ENCODE measurements around the gene NAMPT. TPM values are rescaled to one million over a fixed set of nuclear protein-coding genes. Genes with fewer than 3 reads are reported as not detected.
A peak's percentile ranks its signal among the peaks of the same experiment; 100 is the strongest.

Gene NAMPT
- total and polyA plus RNA-seq, 4 experiments from 2014 or later = 13.3 to 24.9 (median 17.7) TPM

DNA sequence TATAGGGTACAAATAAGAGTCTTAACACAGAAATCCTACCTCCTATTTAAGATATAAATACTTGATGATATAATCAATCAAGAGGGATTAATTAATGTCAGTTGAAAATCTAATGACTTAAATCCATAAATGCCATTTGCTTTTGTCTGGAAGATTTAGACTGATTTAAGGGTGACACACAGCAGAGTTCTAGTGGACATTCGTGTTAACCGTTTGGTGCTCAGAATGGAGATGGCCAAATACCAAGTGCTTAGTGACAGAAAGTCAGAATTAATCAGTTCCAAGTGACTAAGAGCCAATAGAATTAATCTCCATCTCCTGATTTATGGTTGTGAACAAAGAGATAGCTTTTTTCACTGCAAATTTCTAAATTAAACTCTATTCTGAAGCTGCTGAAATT is 36.2 kb downstream of the NAMPT start:
- H3K9me3 Mint-ChIP-seq = peaks cover 5 to 23% (median 15%) of the 10 kb centered on the region in 8 donors
- peaks cover 45 to 47% of the 10 kb centered on the region in 2 donors for H3K36me3 Mint-ChIP-seq
- Histone ChIP-seq H3K27me3 (ENCODE audit: insufficient read depth, low read length) (no peaks in the 10 kb centered on the region), H3K27ac (ENCODE audit: low read depth, low read length) (no peak overlapping the region), H3K4me1 (ENCODE audit: insufficient read depth, low read length) (no peaks in the 10 kb centered on the region), H3K4me3 (ENCODE audit: low read length in 2 of 2) (no peak overlapping the region), H3K9me3 (ENCODE audit: control insufficient read depth in 1 of 2, low read length in 2 of 2) (no peaks in the 10 kb centered on the region), H3K36me3 (ENCODE audit: insufficient read depth, low read length) (peaks cover 13% of the 10 kb centered on the region)
- no peak overlapping the region for H3K27ac Mint-ChIP-seq
- no peak overlapping the region for H3K4me3 Mint-ChIP-seq
- no peaks in the 10 kb centered on the region for H3K4me1 Mint-ChIP-seq
- no peaks in the 10 kb centered on the region for H3K27me3 Mint-ChIP-seq
- intact Hi-C loops (cut with micrococcal nuclease) = no loop called here
- DNase-seq = no peak
- POLR2A ChIA-PET (ENCODE audit: partially characterized antibody) = no interaction called here
- CTCF ChIA-PET (ENCODE audit: partially characterized antibody) = no interaction called here

DNA sequence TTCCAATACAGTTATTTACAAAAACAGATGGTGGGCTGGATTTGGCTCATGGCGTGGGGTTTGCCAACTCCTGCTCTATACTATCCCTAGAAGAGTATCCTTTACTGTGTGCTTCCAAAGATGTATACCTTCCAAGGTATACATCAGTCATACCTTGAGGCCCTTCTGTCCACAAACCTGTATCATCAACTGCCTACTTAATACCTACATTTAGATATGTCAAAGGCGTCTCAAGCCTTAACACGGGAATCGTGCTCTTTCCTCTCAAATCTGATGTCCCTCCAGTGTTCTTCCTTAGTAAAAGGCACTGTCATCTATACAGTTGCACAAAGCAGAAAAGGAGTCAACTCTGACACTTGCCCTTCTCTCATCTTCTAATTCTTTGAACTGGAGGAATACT is 36.9 kb downstream of the NAMPT start:
- no peak overlapping the region for H3K4me3 Mint-ChIP-seq
- peak overlapping the region in 1 of 7 donors; percentile 56 for H3K27ac Mint-ChIP-seq
- no peaks in the 10 kb centered on the region for H3K27me3 Mint-ChIP-seq
- Histone ChIP-seq H3K27ac (ENCODE audit: low read depth, low read length) (no peak overlapping the region), H3K4me3 (ENCODE audit: low read length in 2 of 2) (no peak overlapping the region), H3K4me1 (ENCODE audit: insufficient read depth, low read length) (no peaks in the 10 kb centered on the region), H3K27me3 (ENCODE audit: insufficient read depth, low read length) (no peaks in the 10 kb centered on the region), H3K36me3 (ENCODE audit: insufficient read depth, low read length) (peaks cover 9% of the 10 kb centered on the region), H3K9me3 (ENCODE audit: control insufficient read depth in 1 of 2, low read length in 2 of 2) (no peaks in the 10 kb centered on the region)
- CTCF ChIA-PET (ENCODE audit: partially characterized antibody) = interaction anchor here (1.2 kb wide), 1 partner anchor 12 kb away, joined by 3 read pairs; no protein-coding TSS in a partner anchor
- no peak for DNase-seq
- POLR2A ChIA-PET (ENCODE audit: partially characterized antibody) = no interaction called here
- peaks cover 39 to 41% of the 10 kb centered on the region in 2 donors for H3K36me3 Mint-ChIP-seq
- peaks cover 5 to 31% (median 16%) of the 10 kb centered on the region in 8 donors for H3K9me3 Mint-ChIP-seq
- intact Hi-C loops (cut with micrococcal nuclease) = no loop called here
- no peaks in the 10 kb centered on the region for H3K4me1 Mint-ChIP-seq

DNA sequence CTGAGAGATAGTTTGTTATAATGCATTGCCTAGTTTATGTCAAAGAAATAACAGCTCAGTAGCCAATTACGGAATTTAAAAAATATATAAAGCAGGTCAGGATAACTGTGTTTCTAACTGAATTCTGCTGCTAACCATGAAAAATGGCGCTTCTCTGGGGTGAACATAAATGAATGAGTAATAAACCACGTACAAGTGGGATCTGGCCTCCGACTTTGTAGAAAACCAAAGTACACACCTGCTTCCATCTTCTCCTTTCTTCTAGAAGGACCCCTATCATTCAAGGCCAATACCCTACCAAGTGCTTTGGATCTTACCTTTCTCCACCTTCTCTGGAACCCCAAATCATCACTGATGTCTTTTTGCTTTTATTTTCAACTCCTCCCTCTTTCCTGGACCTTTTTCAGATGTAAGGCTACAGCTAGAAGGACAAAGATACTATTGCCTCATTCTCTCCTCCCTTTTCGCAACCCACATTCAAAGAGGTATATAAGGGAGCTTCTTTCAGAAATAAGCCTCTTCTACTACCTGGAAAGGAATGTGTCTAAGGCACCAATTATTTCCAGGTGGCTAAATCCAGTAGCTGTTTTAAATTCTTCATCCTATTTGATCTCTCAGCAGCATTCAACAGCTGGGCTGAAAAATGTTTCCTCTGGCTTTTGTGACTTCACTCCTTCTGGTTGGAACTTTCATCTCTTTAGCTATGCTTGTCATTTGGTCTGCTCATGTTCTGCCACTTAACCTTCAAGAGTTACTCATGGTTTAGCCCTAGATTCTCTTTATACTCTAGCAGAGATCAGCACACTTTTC is 37.7 kb downstream of the NAMPT start:
- no peaks in the 10 kb centered on the region for H3K4me1 ChIP-seq (ENCODE audit: insufficient read depth, low read length)
- ChIA-PET CTCF (ENCODE audit: partially characterized antibody) (interaction anchor here (1.2 kb wide), 1 partner anchor 13 kb away, joined by 3 read pairs; no protein-coding TSS in a partner anchor), POLR2A (ENCODE audit: partially characterized antibody) (no interaction called here)
- no peak for DNase-seq
- H3K27ac ChIP-seq (ENCODE audit: low read depth, low read length) = no peak overlapping the region
- H3K9me3 Mint-ChIP-seq = peaks cover 5 to 32% (median 16%) of the 10 kb centered on the region in 8 donors
- peak overlapping the region in 1 of 8 donors; percentile 15 for H3K4me3 Mint-ChIP-seq
- H3K36me3 Mint-ChIP-seq = peaks cover 34 to 36% of the 10 kb centered on the region in 2 donors
- H3K27ac Mint-ChIP-seq = peak overlapping the region in 1 of 7 donors; percentile 56
- H3K27me3 ChIP-seq (ENCODE audit: insufficient read depth, low read length) = no peaks in the 10 kb centered on the region
- intact Hi-C loops (cut with micrococcal nuclease) = no loop called here
- no peaks in the 10 kb centered on the region for H3K9me3 ChIP-seq (ENCODE audit: control insufficient read depth in 1 of 2, low read length in 2 of 2)
- H3K27me3 Mint-ChIP-seq = no peaks in the 10 kb centered on the region
- H3K4me1 Mint-ChIP-seq = no peaks in the 10 kb centered on the region
- H3K36me3 ChIP-seq (ENCODE audit: insufficient read depth, low read length) = peaks cover 4% of the 10 kb centered on the region
- no peak overlapping the region for H3K4me3 ChIP-seq (ENCODE audit: low read length in 2 of 2)

DNA sequence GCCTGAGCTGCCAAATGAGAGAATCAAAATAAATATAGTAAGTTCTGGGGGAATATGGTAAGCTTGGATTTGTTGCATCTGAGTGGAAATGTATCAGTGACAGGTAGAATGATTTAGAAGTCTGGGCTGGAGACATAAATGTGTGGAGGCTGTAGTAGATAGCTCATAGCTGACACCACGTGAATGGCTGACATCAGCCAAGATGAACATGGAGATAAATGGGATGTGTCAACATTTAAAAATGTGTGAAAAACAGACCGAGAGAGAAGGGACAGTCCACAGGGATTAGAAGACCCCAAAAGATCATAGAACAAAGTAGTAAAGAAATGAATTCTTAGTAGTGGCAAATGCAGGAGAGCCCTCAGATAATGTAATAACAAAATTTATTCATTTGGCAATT is 40.9 kb downstream of the NAMPT start:
- Mint-ChIP-seq H3K27ac (no peak overlapping the region), H3K4me3 (no peak overlapping the region), H3K9me3 (peaks cover 3 to 32% (median 16%) of the 10 kb centered on the region in 8 donors), H3K27me3 (no peaks in the 10 kb centered on the region), H3K36me3 (peaks cover 16 to 18% of the 10 kb centered on the region in 2 donors), H3K4me1 (no peaks in the 10 kb centered on the region)
- intact Hi-C loops (cut with micrococcal nuclease) = no loop called here
- Histone ChIP-seq H3K4me1 (ENCODE audit: insufficient read depth, low read length) (no peaks in the 10 kb centered on the region), H3K27me3 (ENCODE audit: insufficient read depth, low read length) (no peaks in the 10 kb centered on the region), H3K4me3 (ENCODE audit: low read length in 2 of 2) (no peak overlapping the region), H3K27ac (ENCODE audit: low read depth, low read length) (no peak overlapping the region), H3K9me3 (ENCODE audit: control insufficient read depth in 1 of 2, low read length in 2 of 2) (no peaks in the 10 kb centered on the region), H3K36me3 (ENCODE audit: insufficient read depth, low read length) (no peaks in the 10 kb centered on the region)
- ChIA-PET CTCF (ENCODE audit: partially characterized antibody) (no interaction called here), POLR2A (ENCODE audit: partially characterized antibody) (no interaction called here)
- DNase-seq = no peak

DNA sequence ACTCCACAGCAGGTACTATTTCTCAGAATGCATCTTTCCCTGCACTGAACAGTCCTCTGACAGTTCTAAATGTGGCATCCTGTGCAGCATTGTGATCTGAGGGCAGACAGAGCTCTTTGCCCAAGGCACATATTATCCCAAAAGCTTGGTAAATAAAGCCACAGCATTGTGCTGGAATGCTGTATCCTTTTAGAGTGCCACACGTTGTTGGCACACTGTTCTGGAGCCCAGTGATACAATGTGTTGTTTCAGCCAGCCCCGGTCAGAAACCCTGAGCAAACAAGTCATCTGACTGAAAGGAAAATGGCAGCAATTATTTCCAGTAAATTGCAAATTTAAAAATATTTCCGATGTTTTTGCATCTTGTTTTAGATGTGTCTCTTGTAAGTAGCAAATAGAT is 45.4 kb downstream of the NAMPT start:
- H3K4me1 ChIP-seq (ENCODE audit: insufficient read depth, low read length) = no peaks in the 10 kb centered on the region
- ChIA-PET CTCF (ENCODE audit: partially characterized antibody) (no interaction called here), POLR2A (ENCODE audit: partially characterized antibody) (no interaction called here)
- H3K27ac ChIP-seq (ENCODE audit: low read depth, low read length) = no peak overlapping the region
- H3K27me3 Mint-ChIP-seq = no peaks in the 10 kb centered on the region
- no peak for DNase-seq
- no peak overlapping the region for H3K4me3 ChIP-seq (ENCODE audit: low read length in 2 of 2)
- no peaks in the 10 kb centered on the region for H3K36me3 ChIP-seq (ENCODE audit: insufficient read depth, low read length)
- intact Hi-C loops (cut with micrococcal nuclease) = no loop called here
- no peaks in the 10 kb centered on the region for H3K4me1 Mint-ChIP-seq
- H3K27ac Mint-ChIP-seq = no peak overlapping the region
- peaks cover 0 to 2% of the 10 kb centered on the region in 2 donors for H3K36me3 Mint-ChIP-seq
- H3K9me3 ChIP-seq (ENCODE audit: control insufficient read depth in 1 of 2, low read length in 2 of 2) = no peaks in the 10 kb centered on the region
- no peaks in the 10 kb centered on the region for H3K27me3 ChIP-seq (ENCODE audit: insufficient read depth, low read length)
- H3K9me3 Mint-ChIP-seq = peaks cover 0 to 17% (median 6%) of the 10 kb centered on the region in 8 donors
- no peak overlapping the region for H3K4me3 Mint-ChIP-seq

DNA sequence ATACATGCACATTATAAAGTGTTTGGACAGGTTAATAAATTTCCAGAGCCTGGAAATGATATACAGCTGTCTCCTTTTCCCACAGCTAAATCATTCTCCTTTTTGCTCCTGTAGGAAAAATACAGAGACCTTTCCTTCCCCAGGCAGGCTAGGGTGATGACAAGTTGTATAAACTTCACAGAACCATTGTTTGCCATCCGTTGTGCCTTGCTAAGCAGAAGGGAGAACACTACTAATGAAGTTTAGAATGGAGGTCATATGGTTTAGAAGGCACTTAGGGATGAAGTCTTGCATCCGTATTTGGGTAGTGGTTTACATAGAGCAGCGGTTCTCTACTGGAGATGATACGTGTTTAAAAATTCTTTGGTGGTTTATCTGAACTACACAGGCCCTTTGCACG is 46.0 kb downstream of the NAMPT start:
- Mint-ChIP-seq H3K27me3 (peaks cover 0 to 5% of the 10 kb centered on the region in 2 donors), H3K9me3 (peaks cover 0 to 11% (median under 1%) of the 10 kb centered on the region in 8 donors), H3K27ac (no peak overlapping the region), H3K4me3 (no peak overlapping the region), H3K4me1 (no peaks in the 10 kb centered on the region), H3K36me3 (peaks cover 0 to 2% of the 10 kb centered on the region in 2 donors)
- POLR2A ChIA-PET (ENCODE audit: partially characterized antibody) = no interaction called here
- no peak for DNase-seq
- H3K36me3 ChIP-seq (ENCODE audit: insufficient read depth, low read length) = no peaks in the 10 kb centered on the region
- H3K27ac ChIP-seq (ENCODE audit: low read depth, low read length) = no peak overlapping the region
- CTCF ChIA-PET (ENCODE audit: partially characterized antibody) = no interaction called here
- H3K27me3 ChIP-seq (ENCODE audit: insufficient read depth, low read length) = no peaks in the 10 kb centered on the region
- intact Hi-C loops (cut with micrococcal nuclease) = no loop called here
- H3K4me1 ChIP-seq (ENCODE audit: insufficient read depth, low read length) = no peaks in the 10 kb centered on the region
- H3K4me3 ChIP-seq (ENCODE audit: low read length in 2 of 2) = no peak overlapping the region
- H3K9me3 ChIP-seq (ENCODE audit: control insufficient read depth in 1 of 2, low read length in 2 of 2) = no peaks in the 10 kb centered on the region

DNA sequence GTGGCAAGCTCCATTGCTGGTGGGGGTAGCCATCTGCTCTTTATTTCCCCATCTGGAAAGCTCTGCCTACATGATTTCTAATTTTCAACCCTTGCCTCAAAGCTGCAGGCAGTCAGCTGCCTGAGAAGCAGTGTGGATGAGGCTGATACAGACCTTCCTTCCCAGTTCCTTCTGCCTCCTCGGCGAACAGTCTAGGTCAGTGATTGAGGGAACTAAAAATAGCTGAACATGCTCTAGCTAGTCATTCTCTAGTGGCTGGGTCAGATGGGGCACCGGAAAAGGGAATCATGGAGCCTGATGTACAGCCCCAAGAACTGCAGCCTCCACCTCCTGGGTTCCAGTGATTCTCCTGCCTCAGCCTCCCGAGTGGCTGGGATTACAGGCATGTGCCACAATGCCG is 48.7 kb downstream of the NAMPT start:
- H3K4me1 Mint-ChIP-seq = no peaks in the 10 kb centered on the region

More for the DNA sequence above, 48.7 kb downstream of the NAMPT start:
- no peak for DNase-seq
- H3K4me3 ChIP-seq (ENCODE audit: low read length in 2 of 2) = no peak overlapping the region
- intact Hi-C loops (cut with micrococcal nuclease) = no loop called here
- Mint-ChIP-seq H3K4me3 (no peak overlapping the region), H3K27me3 (peaks cover 7 to 13% of the 10 kb centered on the region in 2 donors), H3K9me3 (peaks cover 0 to 2% (median 0%) of the 10 kb centered on the region in 8 donors), H3K27ac (no peak overlapping the region), H3K36me3 (no peaks in the 10 kb centered on the region)
- no peaks in the 10 kb centered on the region for H3K4me1 ChIP-seq (ENCODE audit: insufficient read depth, low read length)
- CTCF ChIA-PET (ENCODE audit: partially characterized antibody) = no interaction called here
- no peaks in the 10 kb centered on the region for H3K9me3 ChIP-seq (ENCODE audit: control insufficient read depth in 1 of 2, low read length in 2 of 2)
- H3K27me3 ChIP-seq (ENCODE audit: insufficient read depth, low read length) = no peaks in the 10 kb centered on the region
- H3K36me3 ChIP-seq (ENCODE audit: insufficient read depth, low read length) = no peaks in the 10 kb centered on the region
- H3K27ac ChIP-seq (ENCODE audit: low read depth, low read length) = no peak overlapping the region
- POLR2A ChIA-PET (ENCODE audit: partially characterized antibody) = no interaction called here

All from CD4-positive, alpha-beta memory T cell (primary cell).